ENCODE results near the gene CREBL2.

Gene CREBL2

GRCh38 chr12:12582895-12583303 is 28.8 kb upstream of the CREBL2 start:
- H3K36me3 ChIP-seq (ENCODE audit: control insufficient read depth, insufficient read depth, low read length): no peaks in the 10 kb centered on the region
- H3K9me3 ChIP-seq (ENCODE audit: control insufficient read depth, low read length): no peaks in the 10 kb centered on the region
- no peak overlapping the region for H3K4me2 ChIP-seq (ENCODE audit: low read length)
- TF ChIP-seq CTCF (IDR thresholded peaks at IDR 0.05): no peak
- H3K9ac ChIP-seq: no peak overlapping the region
- H3K27ac ChIP-seq: no peak overlapping the region
- H2AFZ ChIP-seq: no peak overlapping the region
- H3K79me2 ChIP-seq: no peaks in the 10 kb centered on the region
- H3K4me3 ChIP-seq (ENCODE audit: low read depth, low read length): no peak overlapping the region
- H3K27me3 ChIP-seq (ENCODE audit: control insufficient read depth, insufficient read depth, low read length): no peaks in the 10 kb centered on the region
- H3K4me1 ChIP-seq: peaks cover 5% of the 10 kb centered on the region

- Histone ChIP-seq H3K4me3 (ENCODE audit: low read depth, low read length) (no peak overlapping the region), H3K9ac (no peak overlapping the region)
Measured at GRCh38 chr12:12583510-12584178, 28.0 kb upstream of the CREBL2 start.

GRCh38 chr12:12585115-12585863 is 26.4 kb upstream of the CREBL2 start:
- Histone ChIP-seq H2AFZ (no peak overlapping the region), H3K9me3 (ENCODE audit: control insufficient read depth, low read length) (no peaks in the 10 kb centered on the region), H3K79me2 (no peaks in the 10 kb centered on the region), H3K4me2 (ENCODE audit: low read length) (no peak overlapping the region), H3K27ac (no peak overlapping the region), H3K4me1 (peaks cover 5% of the 10 kb centered on the region), H3K36me3 (ENCODE audit: control insufficient read depth, insufficient read depth, low read length) (no peaks in the 10 kb centered on the region), H3K9ac (no peak overlapping the region), H3K27me3 (ENCODE audit: control insufficient read depth, insufficient read depth, low read length) (no peaks in the 10 kb centered on the region), H3K4me3 (ENCODE audit: low read depth, low read length) (no peak overlapping the region)
- TF ChIP-seq CTCF (IDR thresholded peaks at IDR 0.05): no peak

More at GRCh38 chr12:12583510-12584178, 28.0 kb upstream of the CREBL2 start:
- no peak for TF ChIP-seq CTCF (IDR thresholded peaks at IDR 0.05)
- Histone ChIP-seq H3K36me3 (ENCODE audit: control insufficient read depth, insufficient read depth, low read length) (no peaks in the 10 kb centered on the region), H3K79me2 (no peaks in the 10 kb centered on the region), H3K9me3 (ENCODE audit: control insufficient read depth, low read length) (no peaks in the 10 kb centered on the region), H3K4me1 (peaks cover 5% of the 10 kb centered on the region), H3K4me2 (ENCODE audit: low read length) (no peak overlapping the region), H3K27me3 (ENCODE audit: control insufficient read depth, insufficient read depth, low read length) (no peaks in the 10 kb centered on the region), H3K27ac (no peak overlapping the region), H2AFZ (no peak overlapping the region)

- TF ChIP-seq CTCF (IDR thresholded peaks at IDR 0.05): no peak
- Histone ChIP-seq H3K4me1 (peaks cover 5% of the 10 kb centered on the region), H3K27me3 (ENCODE audit: control insufficient read depth, insufficient read depth, low read length) (no peaks in the 10 kb centered on the region), H3K27ac (peak overlapping the region; percentile 48), H2AFZ (peak overlapping the region; percentile 74), H3K36me3 (ENCODE audit: control insufficient read depth, insufficient read depth, low read length) (no peaks in the 10 kb centered on the region), H3K79me2 (no peaks in the 10 kb centered on the region), H3K4me3 (ENCODE audit: low read depth, low read length) (no peak overlapping the region), H3K9ac (no peak overlapping the region), H3K4me2 (ENCODE audit: low read length) (no peak overlapping the region), H3K9me3 (ENCODE audit: control insufficient read depth, low read length) (no peaks in the 10 kb centered on the region)
Measured at GRCh38 chr12:12586879-12587675, 24.6 kb upstream of the CREBL2 start.
